HepG2 (cell line): Measurements from ENCODE around the gene CAMSAP2. TPM values are rescaled to one million over a fixed set of nuclear protein-coding genes. Genes with fewer than 3 reads are reported as not detected.

ENCODE experiments used
- ARNT ChIP-seq: fragments of 450-650 bp; IDR thresholded peaks from 2 replicates; pipeline ENCODE4 v1.6.1; 2017
- CERS6 ChIP-seq: sonication (generic); formaldehyde crosslinking; IDR thresholded peaks from 2 replicates; pipeline ENCODE4 v1.5.0; 2020; ENCODE audit warnings: missing genetic modification reagents
- DNMT3B ChIP-seq: conservative IDR thresholded peaks from 2 replicates; pipeline ENCODE4 v1.6.1; 2016; ENCODE audit warnings: missing biosample characterization, control low read depth
- ETV5 ChIP-seq: IDR thresholded peaks from 2 replicates; pipeline ENCODE4 v1.6.1; 2018; ENCODE audit warnings: missing biosample characterization, missing genetic modification reagents, inconsistent platforms, borderline replicate concordance
- FOXP1 ChIP-seq, 2 experiments: fragments of 450-650 bp in 1 of 2; IDR thresholded peaks; 2 replicates each; pipeline ENCODE4 v1.6.1; 2017 to 2018; ENCODE audit warnings: antibody characterized with exemption in 1 of 2
- GFI1 ChIP-seq: sonication (generic); formaldehyde crosslinking; IDR thresholded peaks from 2 replicates; pipeline ENCODE4 v1.5.0; 2020; ENCODE audit warnings: missing genetic modification reagents, mild to moderate bottlenecking, borderline replicate concordance
- HIC2 ChIP-seq: sonication (generic); formaldehyde crosslinking; IDR thresholded peaks from 2 replicates; pipeline ENCODE4 v1.9.0; 2022; ENCODE audit warnings: low read depth, missing genetic modification reagents
- KLF9 ChIP-seq: IDR thresholded peaks from 2 replicates; pipeline ENCODE4 v1.6.1; 2016; ENCODE audit warnings: low read depth
- LCORL ChIP-seq, 2 experiments: fragments of 450-650 bp in 1 of 2; sonication (generic) in 1 of 2; formaldehyde crosslinking in 1 of 2; IDR thresholded peaks; 2 replicates each; pipeline versions ENCODE4 v1.5.0 to v1.6.1; 2017 to 2020; ENCODE audit warnings: antibody characterized with exemption in 1 of 2, missing genetic modification reagents in 1 of 2
- NR2F2 ChIP-seq: IDR thresholded peaks from 2 replicates; pipeline ENCODE4 v1.6.1; 2012; ENCODE audit warnings: low read depth, inconsistent platforms, borderline replicate concordance
- PHF20 ChIP-seq: sonication (generic); formaldehyde crosslinking; IDR thresholded peaks from 2 replicates; pipeline ENCODE4 v1.5.0; 2020; ENCODE audit warnings: mild to moderate bottlenecking, missing genetic modification reagents
- POLR2G ChIP-seq: fragments of 200-400 bp; formaldehyde crosslinking; IDR thresholded peaks from 2 replicates; pipeline ENCODE4 v1.6.1; 2018; ENCODE audit warnings: mild to moderate bottlenecking, low read depth, low read length, moderate library complexity
- PTBP1 ChIP-seq: fragments of 200-400 bp; formaldehyde crosslinking; IDR thresholded peaks from 2 replicates; pipeline ENCODE4 v1.6.1; 2018; ENCODE audit warnings: low read length, low read depth; ENCODE audit not compliant: poor library complexity, severe bottlenecking
- RBFOX2 ChIP-seq: fragments of 200-400 bp; formaldehyde crosslinking; IDR thresholded peaks from 2 replicates; pipeline ENCODE4 v1.6.1; 2017; ENCODE audit warnings: low read depth, mild to moderate bottlenecking, low read length
- REPIN1 ChIP-seq: sonication (generic); formaldehyde crosslinking; IDR thresholded peaks from 2 replicates; pipeline ENCODE4 v1.8.0; 2022; ENCODE audit warnings: missing genetic modification reagents, low read depth, mild to moderate bottlenecking, borderline replicate concordance
- RFX3 ChIP-seq: IDR thresholded peaks from 2 replicates; pipeline ENCODE4 v1.6.1; 2016; ENCODE audit warnings: missing biosample characterization, missing genetic modification reagents
- SAP130 ChIP-seq: IDR thresholded peaks from 2 replicates; pipeline ENCODE4 v1.6.1; 2016; ENCODE audit warnings: low read depth
- SMARCE1 ChIP-seq: fragments of 450-650 bp; IDR thresholded peaks from 2 replicates; pipeline ENCODE4 v1.6.1; 2017; ENCODE audit warnings: borderline replicate concordance
- TEAD3 ChIP-seq: optimal IDR thresholded peaks from 2 replicates; pipeline ENCODE3; 2016; ENCODE audit warnings: borderline replicate concordance
- TIGD3 ChIP-seq: sonication (generic); formaldehyde crosslinking; IDR thresholded peaks from 2 replicates; pipeline ENCODE4 v1.5.1; 2020; ENCODE audit warnings: mild to moderate bottlenecking, missing genetic modification reagents, borderline replicate concordance
- TMF1 ChIP-seq: sonication (generic); formaldehyde crosslinking; IDR thresholded peaks from 2 replicates; pipeline ENCODE4 v1.8.1; 2022; ENCODE audit warnings: low read depth, missing genetic modification reagents
- ZNF12 ChIP-seq: sonication (generic); formaldehyde crosslinking; IDR thresholded peaks from 2 replicates; pipeline ENCODE4 v1.5.0; 2020; ENCODE audit warnings: missing genetic modification reagents
- ZNF207 ChIP-seq: fragments of 450-650 bp; IDR thresholded peaks from 2 replicates; pipeline ENCODE4 v1.6.1; 2016; ENCODE audit warnings: antibody characterized with exemption, borderline replicate concordance
- ZNF329 ChIP-seq: sonication (generic); formaldehyde crosslinking; IDR thresholded peaks from 2 replicates; pipeline ENCODE4 v1.9.0; 2021; ENCODE audit warnings: low read depth, mild to moderate bottlenecking, missing genetic modification reagents
- ZNF343 ChIP-seq: sonication (generic); formaldehyde crosslinking; IDR thresholded peaks from 2 replicates; pipeline ENCODE4 v1.4.0; 2020; ENCODE audit warnings: mild to moderate bottlenecking, missing genetic modification reagents
- ZNF350 ChIP-seq: sonication (generic); formaldehyde crosslinking; IDR thresholded peaks from 2 replicates; pipeline ENCODE4 v1.4.0; 2020; ENCODE audit warnings: mild to moderate bottlenecking, low read depth, missing genetic modification reagents, borderline replicate concordance
- ZNF446 ChIP-seq: sonication (generic); formaldehyde crosslinking; IDR thresholded peaks from 2 replicates; pipeline ENCODE4 v1.5.0; 2020; ENCODE audit warnings: mild to moderate bottlenecking, missing genetic modification reagents
- ZNF589 ChIP-seq: sonication (generic); formaldehyde crosslinking; conservative IDR thresholded peaks from 2 replicates; pipeline ENCODE4 v1.8.0; 2022; ENCODE audit warnings: mild to moderate bottlenecking, moderate library complexity, missing genetic modification reagents
- ZNF75D ChIP-seq: sonication (generic); formaldehyde crosslinking; IDR thresholded peaks from 2 replicates; pipeline ENCODE4 v1.8.1; 2023; ENCODE audit warnings: missing genetic modification reagents, mild to moderate bottlenecking, borderline replicate concordance
- ZNF766 ChIP-seq: sonication (generic); formaldehyde crosslinking; IDR thresholded peaks from 2 replicates; pipeline ENCODE4 v1.5.0; 2020; ENCODE audit warnings: missing genetic modification reagents, borderline replicate concordance
- ZNF777 ChIP-seq: sonication (generic); formaldehyde crosslinking; IDR thresholded peaks from 2 replicates; pipeline ENCODE4 v1.4.0; 2020; ENCODE audit warnings: missing genetic modification reagents
- polyA plus RNA-seq, 8 experiments: library from polyadenylated mRNA; depleted of rRNA in 3 of 8; stranded (reverse) in 7 of 8; unstranded in 1 of 8; fragments of >200 nt; fragmentation: Illumina TruSeq in 4 of 8; extraction: Trizol in 4 of 8; gene quantifications; 2 replicates each; pipeline versions ENCODE4 v1.2.1 to v1.2.3, GENCODE V29; 2011 to 2016; ENCODE audit warnings: low read depth in 4 of 8, missing spikeins in 1 of 8, mixed read lengths in 1 of 8; ENCODE audit not compliant: insufficient read depth in 1 of 8
- total RNA-seq, 5 experiments: library from RNA; depleted of rRNA; stranded (reverse); fragments of >200 nt; fragmentation: Illumina TruSeq; extraction: Trizol; gene quantifications; 2 replicates each; pipeline ENCODE4 v1.2.3, GENCODE V29; 2016; ENCODE audit warnings: low read depth in 1 of 5

Gene CAMSAP2
- total and polyA plus RNA-seq, 2 of the 13 experiments (the other 11 are each of a cell fraction or from before 2014, with no cell fraction given), result 3.4 to 8.2 TPM

GRCh38 chr1:200891774-200892157, 153.1 kb downstream of the CAMSAP2 start (continued):
- TF ChIP-seq ZNF343 (CRISPR knock-in tag) (peak; percentile 42; the same call in 1 of the 2 replicates), ETV5 (CRISPR knock-in tag) (peak; percentile 63), PHF20 (no peak), ZNF329 (CRISPR knock-in tag) (no peak), TIGD3 (CRISPR knock-in tag) (no peak), DNMT3B (CRISPR knock-in tag) (no peak), HIC2 (no peak), POLR2G (peak; percentile 82), REPIN1 (CRISPR knock-in tag) (peak; percentile 22; the same call in 1 of the 2 replicates), FOXP1 (IDR thresholded peaks at IDR 0.05) (no peak), FOXP1 (CRISPR knock-in tag; IDR thresholded peaks at IDR 0.05) (no peak), RBFOX2 (no peak), NR2F2 (0 out of 2 replicates have a peak, but pooled peaks have one; percentile 37), ZNF207 (no peak), RFX3 (CRISPR knock-in tag) (no peak), TMF1 (CRISPR knock-in tag) (no peak), PTBP1 (no peak), ZNF75D (CRISPR knock-in tag) (no peak), ZNF777 (no peak), ZNF350 (CRISPR knock-in tag) (0 out of 2 replicates have a peak, but pooled peaks have one; percentile 29), SMARCE1 (no peak), SAP130 (peak; percentile 44; the same call in 1 of the 2 replicates), ZNF12 (CRISPR knock-in tag) (no peak), ZNF589 (CRISPR knock-in tag) (no peak), ZNF766 (CRISPR knock-in tag) (no peak), TEAD3 (peak; percentile 79), KLF9 (CRISPR knock-in tag) (no peak), CERS6 (CRISPR knock-in tag) (no peak), ARNT (no peak), GFI1 (CRISPR knock-in tag) (peak; percentile 57; the same call in 1 of the 2 replicates), LCORL (IDR thresholded peaks at IDR 0.05) (no peak), LCORL (CRISPR knock-in tag; IDR thresholded peaks at IDR 0.05) (peak; percentile 74; the same call in 1 of the 2 replicates), ZNF446 (CRISPR knock-in tag) (no peak)
